ENCODE results near the gene LMTK3.

LMTK3 gene

GRCh38 chr19:48508729-48509411, 2.8 kb downstream of the LMTK3 start:
- no peak for DNase-seq (ENCODE audit: low spot score)

- no peak for DNase-seq (ENCODE audit: low spot score)
Observed at GRCh38 chr19:48507911-48508439, 3.7 kb downstream of the LMTK3 start.

GRCh38 chr19:48506138-48506733, 5.4 kb downstream of the LMTK3 start:
- DNase-seq (ENCODE audit: low spot score), result no peak

GRCh38 chr19:48502350-48503018, 9.2 kb downstream of the LMTK3 start:
- DNase-seq (ENCODE audit: low spot score), result no peak

- peak; percentile 90 for DNase-seq (ENCODE audit: low spot score)
Observed at GRCh38 chr19:48501494-48502349, 9.9 kb downstream of the LMTK3 start.

GRCh38 chr19:48500830-48501493, 10.7 kb downstream of the LMTK3 start:
- DNase-seq (ENCODE audit: low spot score), result no peak

GRCh38 chr19:48499316-48500090, 12.1 kb downstream of the LMTK3 start:
- no peak for DNase-seq (ENCODE audit: low spot score)

- DNase-seq (ENCODE audit: low spot score), result no peak
Observed at GRCh38 chr19:48498595-48499311, 12.9 kb downstream of the LMTK3 start.

- DNase-seq (ENCODE audit: low spot score), result no peak
Observed at GRCh38 chr19:48497728-48498594, 13.7 kb downstream of the LMTK3 start.

GRCh38 chr19:48496959-48497727, 14.5 kb downstream of the LMTK3 start:
- no peak for DNase-seq (ENCODE audit: low spot score)

GRCh38 chr19:48495396-48495795, 16.2 kb downstream of the LMTK3 start:
- DNase-seq (ENCODE audit: low spot score), result no peak

GRCh38 chr19:48493718-48494401, 17.8 kb downstream of the LMTK3 start:
- DNase-seq (ENCODE audit: low spot score), result no peak

GRCh38 chr19:48492925-48493717, 18.5 kb downstream of the LMTK3 start:
- DNase-seq (ENCODE audit: low spot score), result peak; percentile 88

GRCh38 chr19:48491793-48492123, 19.9 kb downstream of the LMTK3 start:
- no peak for DNase-seq (ENCODE audit: low spot score)

GRCh38 chr19:48490981-48491792, 20.4 kb downstream of the LMTK3 start:
- DNase-seq (ENCODE audit: low spot score), result peak; percentile 89

GRCh38 chr19:48489608-48490216, 21.9 kb downstream of the LMTK3 start:
- DNase-seq (ENCODE audit: low spot score), result peak; percentile 83
